CD4-positive, alpha-beta T cell (primary cell): ENCODE results near the gene NR1I2. TPM values are rescaled to one million over a fixed set of nuclear protein-coding genes. Genes with fewer than 3 reads are reported as not detected.

Experiments used
- ATAC-seq: fragments of 200-7000 bp; cut with Tn5 transposase; one replicate; pipeline ENCODE4 v1.10.0; 2022; ENCODE audit warnings: mild to moderate bottlenecking; ENCODE audit not compliant: poor library complexity
- CTCF ChIA-PET: fragments of 350-600 bp; sonication (Branson Sonifier 250); formaldehyde crosslinking; loops from one replicate; lab custom pipeline; 2021; ENCODE audit warnings: antibody characterized with exemption, inconsistent platforms; lab: Charles Lee
- POLR2A ChIA-PET: fragments of 350-600 bp; sonication (Branson Sonifier 250); formaldehyde crosslinking; loops from one replicate; lab custom pipeline; 2021; ENCODE audit warnings: antibody characterized with exemption, inconsistent platforms; lab: Charles Lee
- DNase-seq, 14 experiments: peaks; one replicate each; pipeline ENCODE4 v3.0.0-alpha.2; 2013 to 2020; ENCODE audit warnings: mixed read lengths in 2 of 14
- H3K27ac ChIP-seq, 2 donors: one replicate each; pipeline versions ENCODE4 v1.5.1 to v1.7.0; 2013; ENCODE audit warnings: low read length in 2 of 2, low read depth in 1 of 2, mild to moderate bottlenecking in 1 of 2
- H3K27me3 ChIP-seq, 2 experiments: 1 replicate in 1 of 2; 2 replicates in 1 of 2; pipeline versions ENCODE4 v1.6.1 to v1.7.0; 2013; ENCODE audit warnings: low read length in 2 of 2, control low read depth in 1 of 2, mild to moderate bottlenecking in 1 of 2, moderate library complexity in 1 of 2; ENCODE audit not compliant: insufficient read depth in 2 of 2, control insufficient read depth in 1 of 2
- H3K36me3 ChIP-seq: one replicate; pipeline ENCODE4 v1.6.1; 2013; ENCODE audit warnings: low read length, control low read depth; ENCODE audit not compliant: insufficient read depth
- H3K4me1 ChIP-seq: one replicate; pipeline ENCODE4 v1.6.1; 2013; ENCODE audit warnings: low read length, control low read depth; ENCODE audit not compliant: insufficient read depth
- H3K4me3 ChIP-seq: one replicate; pipeline ENCODE4 v1.5.1; 2013; ENCODE audit warnings: mild to moderate bottlenecking, low read length, moderate library complexity
- H3K9me3 ChIP-seq, 2 experiments: 1 replicate in 1 of 2; 2 replicates in 1 of 2; pipeline versions ENCODE4 v1.6.1 to v1.7.0; 2013; ENCODE audit warnings: low read length in 2 of 2, mild to moderate bottlenecking in 2 of 2, control low read depth in 1 of 2, moderate library complexity in 1 of 2; ENCODE audit not compliant: control insufficient read depth in 1 of 2, insufficient read depth in 1 of 2
- H3K27ac Mint-ChIP-seq: one replicate; pipeline ENCODE4 v1.8.0; 2020; ENCODE audit warnings: mixed read lengths
- H3K27me3 Mint-ChIP-seq: one replicate; pipeline ENCODE4 v1.8.0; 2021; ENCODE audit warnings: mixed read lengths
- H3K36me3 Mint-ChIP-seq: one replicate; pipeline ENCODE4 v1.8.0; 2021; ENCODE audit warnings: low read depth, mixed read lengths
- H3K4me1 Mint-ChIP-seq: one replicate; pipeline ENCODE4 v1.8.0; 2021; ENCODE audit warnings: low read depth, mixed read lengths
- H3K4me3 Mint-ChIP-seq: one replicate; pipeline ENCODE4 v1.8.0; 2020; ENCODE audit warnings: mild to moderate bottlenecking, mixed read lengths
- H3K9me3 Mint-ChIP-seq: one replicate; pipeline ENCODE4 v1.8.0; 2020; ENCODE audit warnings: mixed read lengths
- CTCF ChIP-seq: fragments of 200-600 bp; IDR thresholded peaks from one replicate; pipeline ENCODE4 v1.8.0; 2022; ENCODE audit warnings: antibody characterized with exemption, mild to moderate bottlenecking
- intact Hi-C, 2 experiments: fragments of 100-400 bp; cut with DNase I in 1 of 2; cut with micrococcal nuclease in 1 of 2; formaldehyde crosslinking; loops; one replicate each; pipeline versions ENCODE4 v1.15.1 to v1.9.0; 2023 to 2025; cut with DNase I, micrococcal nuclease
- total RNA-seq, 174 experiments: library from RNA in 2 of 174; stranded (reverse) in 2 of 174; gene quantifications; one replicate each; pipeline ENCODE4 v1.2.3 and lab custom pipeline; 2021 to 2026

Gene NR1I2
- total RNA-seq, 2 experiments from 2014 or later = 0.25 TPM; not detected in 1

- Mint-ChIP-seq H3K27me3 (no peaks in the 10 kb centered on the region), H3K4me3 (no peak overlapping the region), H3K36me3 (peaks cover 79% of the 10 kb centered on the region), H3K4me1 (peaks cover 19% of the 10 kb centered on the region), H3K9me3 (no peaks in the 10 kb centered on the region), H3K27ac (no peak overlapping the region)
- no peaks in the 10 kb centered on the region for H3K9me3 ChIP-seq
- DNase-seq (no peak), ATAC-seq (no peak)
- no peak for TF ChIP-seq CTCF
- CTCF ChIA-PET = no interaction called here
- no peaks in the 10 kb centered on the region for H3K4me1 ChIP-seq
- no peak overlapping the region for H3K4me3 ChIP-seq
- POLR2A ChIA-PET = interaction anchor here (0.7 kb wide), 1 partner anchor 254 kb away, joined by 3 read pairs; no protein-coding TSS in a partner anchor
- no peaks in the 10 kb centered on the region for H3K27me3 ChIP-seq
- no peak overlapping the region for H3K27ac ChIP-seq
- intact Hi-C loops = no loop called here
- peaks cover 16% of the 10 kb centered on the region for H3K36me3 ChIP-seq
Measured at GRCh38 chr3:119841808-119842471, 60.0 kb downstream of the NR1I2 start.

- ChIA-PET CTCF (no interaction called here), POLR2A (no interaction called here)
- H3K9me3 ChIP-seq = no peaks in the 10 kb centered on the region
- DNase-seq (no peak), ATAC-seq (no peak)
- Mint-ChIP-seq H3K9me3 (peaks cover 3% of the 10 kb centered on the region), H3K36me3 (peaks cover 83% of the 10 kb centered on the region), H3K4me3 (no peak overlapping the region), H3K27ac (no peak overlapping the region), H3K27me3 (no peaks in the 10 kb centered on the region), H3K4me1 (peaks cover 15% of the 10 kb centered on the region)
- intact Hi-C loops = no loop called here
- no peaks in the 10 kb centered on the region for H3K27me3 ChIP-seq
- no peak overlapping the region for H3K27ac ChIP-seq
- no peaks in the 10 kb centered on the region for H3K4me1 ChIP-seq
- H3K4me3 ChIP-seq = no peak overlapping the region
- no peak for TF ChIP-seq CTCF
- peaks cover 5% of the 10 kb centered on the region for H3K36me3 ChIP-seq
Measured at GRCh38 chr3:119849126-119849525, 67.2 kb downstream of the NR1I2 start.

- intact Hi-C loops = no loop called here
- Histone ChIP-seq H3K27ac (no peak overlapping the region), H3K4me3 (no peak overlapping the region), H3K4me1 (no peaks in the 10 kb centered on the region), H3K27me3 (no peaks in the 10 kb centered on the region), H3K36me3 (peaks cover 29% of the 10 kb centered on the region), H3K9me3 (no peaks in the 10 kb centered on the region)
- no peaks in the 10 kb centered on the region for H3K27me3 Mint-ChIP-seq
- CTCF ChIA-PET = no interaction called here
- POLR2A ChIA-PET = no interaction called here
- H3K27ac Mint-ChIP-seq = no peak overlapping the region
- TF ChIP-seq CTCF = no peak
- no peaks in the 10 kb centered on the region for H3K9me3 Mint-ChIP-seq
- H3K4me1 Mint-ChIP-seq = peaks cover 8% of the 10 kb centered on the region
- H3K36me3 Mint-ChIP-seq = peaks cover 79% of the 10 kb centered on the region
- DNase-seq = no peak
- no peak overlapping the region for H3K4me3 Mint-ChIP-seq
- ATAC-seq = no peak
Measured at GRCh38 chr3:119856695-119857094, 74.8 kb downstream of the NR1I2 start.
